GM19043 (cell line): ENCODE data around the gene UNC45A.

ENCODE experiments used
- ATAC-seq: cut with Tn5 transposase; IDR thresholded peaks from one replicate; pipeline ENCODE4 v1.9.1; 2021; ENCODE audit warnings: low read depth; ENCODE audit not compliant: unreplicated experiment

UNC45A gene, protein sequence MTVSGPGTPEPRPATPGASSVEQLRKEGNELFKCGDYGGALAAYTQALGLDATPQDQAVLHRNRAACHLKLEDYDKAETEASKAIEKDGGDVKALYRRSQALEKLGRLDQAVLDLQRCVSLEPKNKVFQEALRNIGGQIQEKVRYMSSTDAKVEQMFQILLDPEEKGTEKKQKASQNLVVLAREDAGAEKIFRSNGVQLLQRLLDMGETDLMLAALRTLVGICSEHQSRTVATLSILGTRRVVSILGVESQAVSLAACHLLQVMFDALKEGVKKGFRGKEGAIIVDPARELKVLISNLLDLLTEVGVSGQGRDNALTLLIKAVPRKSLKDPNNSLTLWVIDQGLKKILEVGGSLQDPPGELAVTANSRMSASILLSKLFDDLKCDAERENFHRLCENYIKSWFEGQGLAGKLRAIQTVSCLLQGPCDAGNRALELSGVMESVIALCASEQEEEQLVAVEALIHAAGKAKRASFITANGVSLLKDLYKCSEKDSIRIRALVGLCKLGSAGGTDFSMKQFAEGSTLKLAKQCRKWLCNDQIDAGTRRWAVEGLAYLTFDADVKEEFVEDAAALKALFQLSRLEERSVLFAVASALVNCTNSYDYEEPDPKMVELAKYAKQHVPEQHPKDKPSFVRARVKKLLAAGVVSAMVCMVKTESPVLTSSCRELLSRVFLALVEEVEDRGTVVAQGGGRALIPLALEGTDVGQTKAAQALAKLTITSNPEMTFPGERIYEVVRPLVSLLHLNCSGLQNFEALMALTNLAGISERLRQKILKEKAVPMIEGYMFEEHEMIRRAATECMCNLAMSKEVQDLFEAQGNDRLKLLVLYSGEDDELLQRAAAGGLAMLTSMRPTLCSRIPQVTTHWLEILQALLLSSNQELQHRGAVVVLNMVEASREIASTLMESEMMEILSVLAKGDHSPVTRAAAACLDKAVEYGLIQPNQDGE

DNA sequence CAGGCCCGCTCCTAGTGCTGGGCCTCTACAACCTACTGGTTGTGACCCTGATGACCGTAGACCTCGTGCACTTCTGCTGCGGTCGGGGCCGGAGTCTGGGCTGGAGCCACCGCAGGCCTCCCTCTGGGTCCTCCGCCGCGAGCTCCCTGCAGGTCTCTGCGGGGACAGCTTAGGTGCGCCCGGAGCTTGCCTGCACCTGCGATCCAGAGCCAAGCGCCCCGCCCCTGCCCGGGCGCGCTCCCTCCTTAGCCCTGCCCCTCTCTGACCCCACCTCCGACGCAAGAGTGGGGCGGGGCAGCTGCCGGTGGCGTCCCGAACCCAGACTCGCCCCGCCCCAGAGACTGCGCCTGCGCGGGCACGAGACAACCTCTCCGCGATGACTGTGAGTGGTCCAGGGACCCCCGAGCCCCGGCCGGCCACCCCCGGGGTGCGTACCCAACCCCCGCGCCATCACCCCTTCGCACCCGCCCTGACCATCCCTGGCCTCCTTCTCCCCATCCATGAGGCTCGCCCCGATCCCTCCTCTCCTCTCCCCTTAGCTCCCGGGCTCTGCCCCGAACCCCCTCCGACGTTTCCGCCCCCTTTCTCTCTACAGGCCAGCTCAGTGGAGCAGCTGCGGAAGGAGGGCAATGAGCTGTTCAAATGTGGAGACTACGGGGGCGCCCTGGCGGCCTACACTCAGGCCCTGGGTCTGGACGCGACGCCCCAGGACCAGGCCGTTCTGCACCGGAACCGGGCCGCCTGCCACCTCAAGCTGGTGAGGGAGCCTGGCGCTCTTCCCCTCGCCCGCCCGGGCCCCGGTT is at the start of gene UNC45A:
TSS of gene UNC45A (plus strand) at position 337 of the 803 bp plus-strand sequence. CDS start at position 377, 40 bp downstream.
- ATAC-seq, result peak; percentile 58

DNA sequence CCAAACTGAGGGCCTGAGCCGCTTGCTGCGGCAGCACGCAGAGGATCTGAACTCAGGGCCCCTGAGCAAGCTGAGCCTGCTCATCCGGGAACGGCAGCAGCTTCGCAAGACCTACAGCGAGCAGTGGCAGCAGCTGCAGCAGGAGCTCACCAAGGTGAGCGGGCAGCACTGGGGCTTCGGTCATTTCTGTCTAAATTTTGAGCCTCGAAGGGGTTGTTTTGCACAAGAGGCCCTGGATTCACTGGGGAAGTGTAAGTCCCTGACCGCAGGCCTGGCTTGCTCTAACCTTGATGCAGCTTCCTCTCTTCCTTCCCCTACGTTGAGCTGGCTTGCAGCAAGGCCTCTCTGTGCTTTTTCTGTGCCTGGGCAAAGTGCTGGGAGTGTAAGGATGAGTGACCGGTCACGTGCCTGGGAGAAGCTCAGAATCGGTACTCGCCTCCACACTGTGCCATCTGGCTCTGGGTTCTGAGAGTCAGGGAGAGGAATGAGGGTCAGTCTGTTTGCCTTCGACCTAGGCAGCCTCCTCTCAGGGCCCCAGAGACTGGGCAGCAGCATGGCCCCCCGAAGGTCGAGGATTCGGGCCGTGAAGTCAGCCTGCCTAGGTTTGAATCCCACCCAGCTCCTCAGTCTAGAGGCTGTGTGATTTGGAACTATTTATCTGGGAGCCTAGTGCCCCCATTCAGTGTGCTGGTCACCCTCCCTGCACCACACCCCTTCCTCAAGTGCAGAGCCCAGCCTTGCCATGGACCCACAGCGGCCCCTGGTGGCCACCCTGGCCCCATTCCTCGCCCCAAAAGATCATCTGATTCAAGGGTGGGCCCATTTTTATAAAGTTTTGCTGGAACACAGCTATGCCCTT is 49.4 kb upstream of the UNC45A start:
- no peak for ATAC-seq

DNA sequence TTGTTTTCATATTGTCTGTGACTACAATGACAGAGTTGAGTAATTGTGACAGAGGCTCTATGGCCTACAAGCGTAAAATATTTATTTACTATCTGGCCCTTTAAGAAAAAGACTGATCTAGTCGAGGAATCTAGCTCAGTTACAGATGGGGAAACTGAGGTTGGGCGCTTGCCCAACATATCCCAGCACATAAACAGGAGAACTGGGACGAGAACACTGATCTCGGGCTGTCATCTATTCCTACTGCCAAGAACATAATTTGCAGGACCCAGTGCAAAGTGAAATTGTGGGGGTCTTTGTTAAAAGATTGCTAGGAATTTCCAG is 48.8 kb upstream of the UNC45A start:
- ATAC-seq, result no peak

DNA sequence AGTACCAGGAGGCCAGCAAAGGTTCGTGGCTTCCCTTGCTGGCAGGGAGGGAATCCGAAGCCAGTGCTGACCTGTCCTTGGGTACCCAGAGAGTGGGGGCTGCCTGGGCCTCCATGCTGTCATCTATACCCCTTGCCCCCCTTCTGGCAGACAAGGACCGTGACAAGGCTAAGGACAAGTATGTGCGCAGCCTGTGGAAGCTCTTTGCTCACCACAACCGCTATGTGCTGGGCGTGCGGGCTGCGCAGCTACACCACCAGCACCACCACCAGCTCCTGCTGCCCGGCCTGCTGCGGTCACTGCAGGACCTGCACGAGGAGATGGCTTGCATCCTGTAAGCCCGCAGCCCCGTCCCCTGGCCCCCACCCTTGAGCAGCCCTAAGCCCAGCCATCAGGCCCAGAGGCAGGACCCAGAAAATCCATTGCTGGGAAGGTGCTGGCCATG is 48.0 kb upstream of the UNC45A start:
- ATAC-seq, result no peak

DNA sequence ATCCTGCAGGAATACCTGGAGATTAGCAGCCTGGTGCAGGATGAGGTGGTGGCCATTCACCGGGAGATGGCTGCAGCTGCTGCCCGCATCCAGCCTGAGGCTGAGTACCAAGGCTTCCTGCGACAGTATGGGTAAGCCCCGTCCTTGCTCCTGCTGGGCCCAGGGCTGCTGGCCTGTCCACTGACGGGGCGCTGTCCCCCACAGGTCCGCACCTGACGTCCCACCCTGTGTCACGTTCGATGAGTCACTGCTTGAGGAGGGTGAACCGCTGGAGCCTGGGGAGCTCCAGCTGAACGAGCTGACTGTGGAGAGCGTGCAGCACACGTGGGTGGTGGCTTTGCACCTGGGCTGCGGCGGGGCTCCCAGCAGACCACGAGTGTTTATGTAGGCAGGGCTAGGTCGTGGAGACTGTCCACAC is 45.8 kb upstream of the UNC45A start:
- no peak for ATAC-seq

DNA sequence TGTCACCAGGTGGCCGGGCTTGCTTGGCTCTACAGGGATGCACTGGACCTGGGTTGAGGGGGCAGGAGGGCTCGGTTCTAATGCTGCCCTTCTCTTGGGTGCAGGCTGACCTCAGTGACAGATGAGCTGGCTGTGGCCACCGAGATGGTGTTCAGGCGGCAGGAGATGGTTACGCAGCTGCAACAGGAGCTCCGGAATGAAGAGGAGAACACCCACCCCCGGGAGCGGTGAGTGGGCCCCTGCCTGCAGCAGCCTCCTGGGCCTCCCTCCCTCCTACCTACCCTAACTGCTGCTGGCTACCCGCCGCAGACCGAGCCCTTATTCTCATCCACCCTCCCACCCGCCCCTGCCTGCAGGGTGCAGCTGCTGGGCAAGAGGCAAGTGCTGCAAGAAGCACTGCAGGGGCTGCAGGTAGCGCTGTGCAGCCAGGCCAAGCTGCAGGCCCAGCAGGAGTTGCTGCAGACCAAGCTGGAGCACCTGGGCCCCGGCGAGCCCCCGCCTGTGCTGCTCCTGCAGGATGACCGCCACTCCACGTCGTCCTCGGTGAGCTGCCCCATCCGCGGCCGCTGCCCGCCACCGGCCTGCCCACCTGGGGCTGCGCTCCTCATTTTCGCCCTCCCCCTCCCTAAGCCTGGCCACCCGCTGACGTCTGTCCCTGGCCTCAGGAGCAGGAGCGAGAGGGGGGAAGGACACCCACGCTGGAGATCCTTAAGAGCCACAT is 45.2 kb upstream of the UNC45A start:
- no peak for ATAC-seq

DNA sequence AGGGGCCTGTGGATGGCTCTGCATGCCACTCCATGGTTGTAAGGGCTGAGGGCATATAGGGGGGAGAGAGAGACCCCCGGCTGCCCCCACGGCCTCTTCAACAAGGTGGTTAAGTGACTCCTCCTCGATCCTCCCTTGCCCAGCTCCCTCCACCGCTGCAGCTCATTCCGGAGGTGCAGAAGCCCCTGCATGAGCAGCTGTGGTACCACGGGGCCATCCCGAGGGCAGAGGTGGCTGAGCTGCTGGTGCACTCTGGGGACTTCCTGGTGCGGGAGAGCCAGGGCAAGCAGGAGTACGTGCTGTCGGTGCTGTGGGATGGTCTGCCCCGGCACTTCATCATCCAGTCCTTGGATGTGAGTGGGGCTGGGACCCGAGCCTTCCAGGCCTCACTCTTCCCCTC is 44.2 kb upstream of the UNC45A start:
- ATAC-seq, result no peak

DNA sequence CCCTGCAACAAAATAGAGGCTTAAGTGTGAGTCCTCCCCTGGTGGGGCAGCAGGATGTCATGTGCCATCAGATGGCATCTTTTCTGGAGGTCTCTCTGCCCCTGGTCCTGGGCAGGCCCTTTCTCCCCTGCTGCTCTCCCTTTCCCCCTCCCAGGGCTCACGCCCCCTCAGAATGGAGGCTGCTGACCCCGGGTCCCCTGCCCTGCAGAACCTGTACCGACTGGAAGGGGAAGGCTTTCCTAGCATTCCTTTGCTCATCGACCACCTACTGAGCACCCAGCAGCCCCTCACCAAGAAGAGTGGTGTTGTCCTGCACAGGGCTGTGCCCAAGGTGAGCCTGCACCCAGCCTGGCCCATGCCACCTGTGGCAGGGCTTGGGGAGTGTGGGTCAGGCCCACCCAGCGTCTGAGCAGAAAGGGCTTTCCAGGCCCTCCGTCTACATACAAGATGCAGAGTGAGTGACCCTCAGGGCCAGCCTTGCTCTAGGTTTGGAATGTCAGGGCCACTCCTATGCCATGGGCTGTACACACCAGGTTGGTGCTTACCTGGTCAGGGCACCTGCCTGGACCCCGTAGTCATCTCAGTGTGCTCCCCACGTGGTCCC is 43.6 kb upstream of the UNC45A start:
- ATAC-seq, result no peak

DNA sequence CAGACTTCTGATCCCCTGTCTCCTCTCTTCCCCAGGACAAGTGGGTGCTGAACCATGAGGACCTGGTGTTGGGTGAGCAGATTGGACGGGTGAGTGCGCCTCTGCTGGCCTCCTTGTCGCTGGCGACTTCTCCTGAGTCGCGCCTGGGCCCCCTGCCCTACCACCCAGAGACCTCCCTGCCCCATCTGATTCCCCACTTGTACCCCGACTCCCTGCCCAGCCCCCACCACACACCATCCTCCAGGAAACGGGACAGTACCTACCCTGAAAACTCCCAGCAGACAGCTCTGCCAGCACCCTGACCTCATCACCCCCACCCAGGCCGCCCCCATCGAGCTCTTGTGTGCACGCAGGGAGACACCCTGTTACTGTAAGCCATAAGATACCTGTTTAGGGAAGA is 43.1 kb upstream of the UNC45A start:
- ATAC-seq, result no peak

DNA sequence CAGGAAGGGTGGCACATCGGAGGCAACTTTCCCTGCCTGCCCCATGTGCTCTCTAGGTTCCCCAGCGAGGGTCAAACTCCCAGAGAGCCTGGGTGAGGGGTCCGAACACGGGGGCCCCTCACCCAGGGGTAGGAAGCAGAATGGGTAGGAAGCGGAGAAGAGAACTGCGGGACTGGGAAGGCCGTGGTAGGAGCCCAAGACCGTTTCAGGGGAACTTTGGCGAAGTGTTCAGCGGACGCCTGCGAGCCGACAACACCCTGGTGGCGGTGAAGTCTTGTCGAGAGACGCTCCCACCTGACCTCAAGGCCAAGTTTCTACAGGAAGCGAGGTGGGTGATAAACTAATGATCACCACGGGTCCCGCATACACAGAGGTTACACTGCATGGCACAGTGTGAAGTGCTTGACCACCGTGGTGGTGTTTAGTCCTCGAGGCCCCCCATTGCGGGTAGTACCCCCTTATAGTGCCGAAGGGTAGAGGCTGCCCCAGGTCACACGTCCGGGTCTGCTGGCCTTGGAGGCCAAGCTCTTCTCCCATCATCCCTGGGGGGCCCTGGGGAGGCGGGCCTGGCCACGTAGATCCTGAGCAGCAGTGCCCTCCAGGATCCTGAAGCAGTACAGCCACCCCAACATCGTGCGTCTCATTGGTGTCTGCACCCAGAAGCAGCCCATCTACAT is 42.4 kb upstream of the UNC45A start:
- no peak for ATAC-seq

DNA sequence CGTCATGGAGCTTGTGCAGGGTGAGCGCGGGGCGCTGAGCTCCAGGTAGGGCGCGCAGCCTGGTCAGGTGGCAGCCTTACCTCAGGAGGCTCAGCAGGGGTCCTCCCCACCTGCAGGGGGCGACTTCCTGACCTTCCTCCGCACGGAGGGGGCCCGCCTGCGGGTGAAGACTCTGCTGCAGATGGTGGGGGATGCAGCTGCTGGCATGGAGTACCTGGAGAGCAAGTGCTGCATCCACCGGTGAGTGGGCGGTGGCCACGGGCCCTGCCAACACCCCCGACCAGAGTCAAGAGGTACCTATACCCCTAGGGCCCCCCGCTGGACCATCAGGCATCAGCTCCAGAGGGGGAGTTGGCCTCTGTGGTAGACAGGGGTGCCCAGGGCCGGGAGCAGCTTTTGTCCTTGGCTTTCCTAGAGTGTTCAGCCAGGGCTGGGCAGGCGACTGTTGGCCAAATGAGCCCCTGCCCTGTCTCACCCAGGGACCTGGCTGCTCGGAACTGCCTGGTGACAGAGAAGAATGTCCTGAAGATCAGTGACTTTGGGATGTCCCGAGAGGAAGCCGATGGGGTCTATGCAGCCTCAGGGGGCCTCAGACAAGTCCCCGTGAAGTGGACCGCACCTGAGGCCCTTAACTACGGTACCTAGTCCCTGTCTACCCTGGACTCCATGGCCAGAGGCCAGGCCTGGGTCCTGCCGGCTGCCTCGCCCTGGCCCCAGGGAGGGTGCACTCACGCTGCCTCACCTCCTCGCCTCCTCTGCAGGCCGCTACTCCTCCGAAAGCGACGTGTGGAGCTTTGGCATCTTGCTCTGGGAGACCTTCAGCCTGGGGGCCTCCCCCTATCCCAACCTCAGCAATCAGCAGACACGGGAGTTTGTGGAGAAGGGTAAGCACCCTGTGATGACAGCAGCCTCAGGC is 41.7 kb upstream of the UNC45A start:
- ATAC-seq, result no peak

DNA sequence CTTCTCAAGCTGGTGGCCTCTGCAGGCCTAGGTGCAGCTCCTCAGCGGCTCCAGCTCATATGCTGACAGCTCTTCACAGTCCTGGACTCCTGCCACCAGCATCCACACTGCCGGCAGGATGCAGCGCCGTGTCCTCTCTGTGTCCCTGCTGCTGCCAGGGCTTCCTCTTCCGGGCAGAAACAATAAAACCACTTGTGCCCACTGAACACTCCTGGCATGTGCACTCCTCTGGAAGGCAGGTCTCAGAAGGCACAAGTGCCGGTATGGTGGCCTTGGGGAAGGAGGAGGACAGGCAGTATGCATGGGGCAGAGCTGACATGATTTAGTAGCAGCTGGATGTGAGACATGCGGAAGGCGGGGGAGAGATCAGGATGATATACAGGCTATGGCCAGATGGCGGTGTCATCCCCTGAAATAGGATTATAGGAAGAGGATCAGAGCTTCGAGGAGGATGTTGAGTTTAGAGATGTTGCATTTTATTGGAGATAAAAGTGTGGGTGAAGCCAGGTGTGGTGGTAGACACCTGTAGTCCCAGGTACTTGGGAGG is 39.4 kb upstream of the UNC45A start:
- ATAC-seq, result no peak

DNA sequence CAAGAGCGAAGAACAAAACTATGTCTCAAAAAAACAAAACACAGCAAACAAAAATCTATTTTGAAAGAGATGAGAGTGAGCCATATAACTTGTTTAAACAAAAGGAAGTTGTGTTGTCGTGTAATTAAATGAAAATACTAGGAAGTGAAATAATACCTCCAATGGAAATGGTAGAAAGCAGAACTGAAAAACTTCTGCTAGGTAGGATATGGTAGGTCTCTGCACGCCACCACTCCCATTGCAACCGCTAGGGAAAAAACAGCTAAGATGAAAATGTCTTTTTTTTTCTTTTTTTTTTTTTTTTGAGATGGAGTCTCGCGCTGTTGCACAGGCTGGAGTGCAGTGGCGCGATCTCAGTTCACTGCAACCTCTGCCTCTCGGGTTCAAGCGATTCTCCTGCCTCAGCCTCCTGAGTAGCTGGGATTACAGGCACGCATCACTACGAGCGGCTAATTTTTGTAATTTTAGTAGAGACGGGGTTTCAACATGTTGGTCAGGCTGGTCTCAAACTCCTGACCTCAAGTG is 37.9 kb upstream of the UNC45A start:
- peak; percentile 83 for ATAC-seq

DNA sequence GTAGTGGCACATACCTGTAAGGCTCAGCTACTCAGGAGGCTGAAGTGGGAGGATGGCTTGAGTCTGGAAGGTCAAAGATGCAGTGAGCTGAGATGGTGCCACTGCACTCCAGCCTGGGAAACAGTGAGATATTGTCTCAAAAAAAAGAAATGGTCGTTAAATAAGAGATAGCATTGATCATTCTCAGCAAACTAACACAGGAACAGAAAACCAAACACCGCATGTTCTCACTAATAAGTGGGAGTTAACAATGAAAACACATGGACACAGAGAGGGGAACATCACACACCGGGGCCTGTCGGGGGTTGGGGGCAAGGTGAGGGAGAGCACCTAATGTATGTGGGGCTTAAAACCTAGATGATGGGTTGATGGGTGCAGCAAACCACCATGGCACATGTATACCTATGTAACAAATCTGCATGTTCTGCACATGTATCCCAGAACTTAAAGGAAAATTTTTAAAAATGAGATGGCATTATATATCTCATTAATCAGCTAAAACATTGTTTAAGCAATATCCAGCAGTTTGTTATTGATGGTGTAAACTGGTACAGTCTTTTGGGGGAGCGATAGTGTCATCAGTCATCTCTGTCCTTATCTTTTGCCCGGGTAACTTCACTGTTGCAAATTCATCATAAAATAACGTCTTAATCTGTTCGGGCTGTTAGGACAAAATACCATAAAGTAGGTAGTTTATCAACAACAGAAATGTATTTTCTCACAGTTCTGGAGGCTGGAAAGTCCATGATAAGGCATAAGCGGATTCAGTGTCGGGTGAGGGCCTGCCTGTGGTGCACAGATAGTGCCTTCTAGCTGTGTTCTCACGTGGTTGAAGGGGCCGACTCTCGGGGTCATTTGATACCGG is 33.7 kb upstream of the UNC45A start:
- ATAC-seq, result no peak

DNA sequence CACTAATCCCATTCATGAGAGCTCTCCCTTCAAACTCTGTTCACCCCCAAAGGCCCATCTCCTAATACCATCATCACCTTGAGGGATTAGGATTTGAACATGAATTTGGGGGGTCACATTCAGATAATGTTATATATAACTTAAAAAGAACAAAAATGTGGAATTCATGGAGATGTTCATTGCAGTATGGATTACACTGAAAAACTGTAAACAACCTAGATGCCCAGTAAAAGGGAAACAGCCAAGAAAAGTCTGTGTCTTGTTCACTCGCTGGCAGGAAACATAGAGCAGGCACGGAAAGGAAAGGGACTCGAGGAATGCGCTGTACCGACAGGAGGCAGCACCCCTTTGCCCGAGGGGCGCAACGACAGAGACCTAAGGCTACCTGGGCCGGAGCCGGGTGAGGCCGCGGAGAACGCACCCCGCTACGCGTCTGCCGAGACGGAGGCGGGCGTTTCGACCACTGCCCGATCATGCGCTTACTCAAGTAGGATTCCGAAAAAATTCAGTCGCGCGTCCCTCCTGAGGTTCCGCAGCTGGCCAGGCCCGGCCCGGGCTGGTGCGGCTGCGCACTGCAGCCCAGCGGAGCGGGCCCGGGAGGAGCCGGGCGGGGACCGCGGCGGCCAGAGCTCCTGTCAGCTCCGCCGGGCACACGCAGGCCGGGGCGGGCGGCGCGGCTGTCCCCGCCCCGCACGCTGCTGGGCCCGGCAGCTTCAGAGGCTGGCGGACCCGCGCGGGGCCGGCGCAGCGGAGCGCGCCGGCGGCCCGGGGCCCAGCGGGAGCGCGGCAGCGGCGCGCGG is 32.8 kb upstream of the UNC45A start:
- ATAC-seq, result peak; percentile 53
